ENCODE data around the gene MGMT.

The MGMT gene

GRCh38 chr10:129697463-129698247, 230.6 kb downstream of the MGMT start:
- DNase-seq, result no peak

DNA sequence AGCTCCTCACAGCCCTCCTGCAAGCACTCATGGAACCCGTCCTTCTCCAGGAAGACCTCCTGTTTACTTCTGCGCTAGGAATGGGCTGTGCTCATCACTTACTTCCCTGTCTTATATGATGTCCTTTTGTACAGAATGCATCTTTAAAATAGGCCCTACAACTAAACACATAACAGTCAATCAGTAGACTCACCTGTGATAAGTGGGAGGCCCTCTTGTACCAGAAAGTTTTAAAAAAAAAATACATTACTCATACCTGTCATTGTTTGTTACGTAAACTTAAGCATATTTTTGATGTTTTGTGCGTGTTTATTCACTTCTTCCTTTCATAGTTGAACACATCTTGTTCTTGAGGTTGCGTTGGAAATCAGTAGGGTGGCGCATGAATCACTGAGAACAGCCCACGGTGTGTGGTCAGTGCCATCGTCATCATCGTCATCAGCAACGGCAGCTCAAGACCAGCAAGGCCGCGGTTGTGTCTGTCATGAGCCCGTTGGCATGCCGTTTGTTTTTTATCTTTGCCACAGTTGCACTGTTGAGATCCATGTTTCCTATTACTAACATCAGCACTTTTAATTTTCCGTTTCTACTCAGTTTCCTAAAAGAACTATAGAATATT, 232.8 kb downstream of the MGMT start:
- DNase-seq, result no peak

DNA sequence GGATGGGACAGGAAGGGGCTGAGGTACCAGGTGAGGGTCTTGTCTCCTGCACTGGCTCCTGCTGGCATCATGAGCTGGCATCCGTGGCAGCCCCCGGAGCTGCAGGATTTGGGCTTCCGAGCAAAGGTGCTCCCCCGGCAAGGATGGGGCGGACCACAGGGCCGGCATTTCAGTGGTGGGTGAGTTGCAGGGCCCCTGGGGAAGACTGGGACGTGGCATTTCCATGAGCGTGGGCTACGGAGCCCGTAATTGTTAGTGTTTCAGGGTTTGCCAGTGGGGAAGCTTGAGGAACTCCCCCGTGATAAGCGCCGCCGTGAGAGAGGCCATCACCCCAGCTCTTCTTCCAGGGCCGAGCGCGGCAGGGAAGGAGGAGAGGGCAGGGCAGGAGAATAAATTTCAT, 235.6 kb downstream of the MGMT start:
- no peak for DNase-seq

GRCh38 chr10:129703287-129704137, 236.5 kb downstream of the MGMT start:
- DNase-seq, result no peak

DNA sequence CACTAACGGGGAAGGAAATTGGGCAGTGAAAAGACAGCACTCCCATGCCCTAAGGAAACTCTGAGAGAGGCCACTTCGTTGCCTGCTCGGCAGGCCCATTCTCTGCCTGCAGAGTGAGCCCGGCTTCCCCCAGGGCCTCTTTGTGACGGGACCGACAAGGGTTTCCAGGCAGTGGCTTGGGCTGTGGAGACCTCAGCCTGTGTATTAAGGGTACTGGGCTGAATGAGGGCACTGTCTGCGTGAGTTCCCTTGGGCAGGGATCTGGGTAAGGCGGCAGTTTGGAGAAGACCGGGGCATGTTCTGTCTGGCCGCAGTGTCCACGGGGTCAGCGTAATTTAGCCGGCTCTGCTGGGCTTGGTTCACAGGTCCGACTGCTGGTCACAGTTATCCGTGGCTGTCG, 237.2 kb downstream of the MGMT start:
- DNase-seq, result no peak

GRCh38 chr10:129704786-129705525, 237.9 kb downstream of the MGMT start:
- DNase-seq, result no peak

DNA sequence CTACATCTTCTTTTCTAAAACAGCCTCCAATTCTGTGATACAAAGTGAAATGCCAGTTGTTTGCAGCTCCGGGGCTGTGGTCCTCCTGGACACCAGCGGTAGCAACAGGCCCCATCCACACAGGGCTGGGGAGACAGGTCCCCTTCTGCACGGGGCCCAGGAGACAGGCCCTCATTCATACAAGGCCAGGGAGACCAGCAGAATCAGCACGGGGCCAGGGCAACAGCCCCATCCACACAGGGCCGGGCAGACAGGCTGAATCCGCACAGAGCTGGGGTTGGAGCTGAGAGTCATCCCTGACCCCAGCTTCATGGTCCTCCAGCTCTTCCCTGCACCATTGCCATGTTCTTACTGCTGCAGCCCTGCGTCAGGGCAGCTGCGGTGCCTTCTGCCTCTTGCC, 238.6 kb downstream of the MGMT start:
- DNase-seq, result no peak

GRCh38 chr10:129706081-129706480, 239.0 kb downstream of the MGMT start:
- DNase-seq, result no peak

DNA sequence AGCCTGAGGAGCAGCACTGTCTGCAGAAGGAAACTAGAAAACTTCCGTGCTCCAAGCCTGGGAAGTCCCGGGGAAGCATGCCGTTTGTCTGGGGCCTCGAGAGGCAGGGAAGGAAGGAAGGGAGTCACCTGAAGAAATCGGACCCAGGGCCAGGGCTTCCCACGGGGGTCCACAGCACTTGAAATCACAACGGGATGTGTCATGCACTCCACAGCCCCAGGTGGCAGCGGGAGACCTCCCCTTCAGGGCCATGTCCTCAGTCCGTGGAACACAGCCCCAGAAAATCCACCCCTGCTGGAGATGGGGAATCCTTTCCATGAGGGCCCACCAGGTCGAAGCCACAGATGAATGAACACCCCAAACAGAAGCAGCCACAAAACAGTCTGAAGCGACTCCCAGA, 239.5 kb downstream of the MGMT start:
- DNase-seq, result no peak

DNA sequence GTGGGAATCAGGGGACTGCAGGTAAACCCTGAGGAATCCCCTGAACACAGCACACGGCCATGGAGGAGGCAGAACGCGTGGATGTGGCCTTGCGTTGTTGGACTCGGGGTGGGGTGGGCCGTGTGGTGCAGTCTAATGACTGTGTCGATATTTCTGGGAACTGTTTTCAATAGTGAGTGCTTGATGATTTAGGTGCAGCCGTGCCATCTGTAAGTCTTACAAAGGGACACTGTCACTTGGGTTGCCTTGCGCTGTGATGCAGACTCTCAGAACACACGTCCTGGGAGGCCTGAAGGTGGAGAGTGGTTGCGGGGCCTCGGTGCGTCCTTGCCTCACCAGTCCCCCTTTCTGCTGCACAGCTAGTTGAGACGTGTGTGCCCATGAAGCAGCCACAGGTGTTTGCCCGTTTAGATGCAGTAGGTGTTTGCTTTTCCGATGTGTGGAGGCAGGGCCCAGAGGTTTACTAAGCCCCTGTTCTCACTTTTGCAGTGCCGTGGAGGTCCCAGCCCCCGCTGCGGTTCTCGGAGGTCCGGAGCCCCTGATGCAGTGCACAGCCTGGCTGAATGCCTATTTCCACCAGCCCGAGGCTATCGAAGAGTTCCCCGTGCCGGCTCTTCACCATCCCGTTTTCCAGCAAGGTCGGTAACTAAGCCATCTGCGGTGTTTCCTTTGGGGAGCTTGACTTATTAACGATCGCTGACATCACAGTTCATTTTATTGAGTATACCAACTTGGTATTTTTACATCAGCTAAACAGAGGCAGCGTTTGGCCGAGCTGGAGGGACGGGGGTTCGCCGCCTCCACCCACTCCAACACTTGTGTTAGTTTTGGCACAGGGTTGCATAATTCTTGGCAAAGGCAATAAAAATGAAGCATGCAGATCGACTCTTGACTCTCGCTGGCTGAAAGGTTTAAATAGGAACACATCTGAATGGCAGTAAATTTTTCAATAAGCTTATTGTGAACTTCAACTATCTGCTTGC, 240.7 kb downstream of the MGMT start:
- DNase-seq, result no peak

DNA sequence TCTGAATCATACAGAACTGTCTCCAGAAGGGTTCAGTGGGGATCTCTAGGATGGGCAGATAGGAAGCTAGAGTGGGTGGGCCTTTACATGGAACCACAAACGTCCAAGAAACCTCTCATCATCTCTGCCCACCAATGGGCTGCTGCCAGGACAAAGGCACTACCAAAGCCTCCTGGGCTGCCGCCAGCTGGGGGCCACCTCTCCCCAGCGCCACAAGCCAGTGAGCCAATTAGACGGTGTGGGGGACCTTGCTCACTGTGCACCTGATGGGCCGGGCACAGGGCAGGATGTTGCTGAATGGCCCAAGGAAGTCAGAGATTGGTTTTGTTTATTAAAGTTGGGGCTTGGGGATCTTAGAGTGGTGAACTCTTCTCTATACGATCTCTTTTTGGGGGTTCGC, 242.1 kb downstream of the MGMT start:
- no peak for DNase-seq

GRCh38 chr10:129709627-129710509, 242.8 kb downstream of the MGMT start:
- DNase-seq, result no peak

DNA sequence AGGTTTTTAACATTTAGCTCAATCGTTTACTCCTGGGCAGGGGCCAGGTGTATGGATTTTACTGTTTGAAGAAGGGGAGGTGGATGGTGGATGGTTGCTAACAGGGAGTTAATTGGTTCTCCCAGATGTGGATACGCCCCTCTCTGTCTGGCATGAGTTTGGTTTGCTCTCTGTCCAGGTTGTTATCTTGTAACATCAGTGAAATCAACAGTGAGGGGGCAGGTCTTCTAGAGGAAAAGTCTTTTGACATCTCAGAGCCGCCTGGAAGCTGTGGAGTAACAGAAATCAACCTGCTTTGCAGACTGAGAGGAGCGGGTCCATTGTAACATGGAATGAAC, 243.4 kb downstream of the MGMT start:
- DNase-seq, result no peak

- DNase-seq, result no peak
Observed at GRCh38 chr10:129711291-129711690, 244.2 kb downstream of the MGMT start.

GRCh38 chr10:129712000-129712399, 245.0 kb downstream of the MGMT start:
- no peak for DNase-seq

- no peak for DNase-seq
Observed at GRCh38 chr10:129713659-129714265, 246.7 kb downstream of the MGMT start.

GRCh38 chr10:129715805-129716204, 248.8 kb downstream of the MGMT start:
- no peak for DNase-seq

DNA sequence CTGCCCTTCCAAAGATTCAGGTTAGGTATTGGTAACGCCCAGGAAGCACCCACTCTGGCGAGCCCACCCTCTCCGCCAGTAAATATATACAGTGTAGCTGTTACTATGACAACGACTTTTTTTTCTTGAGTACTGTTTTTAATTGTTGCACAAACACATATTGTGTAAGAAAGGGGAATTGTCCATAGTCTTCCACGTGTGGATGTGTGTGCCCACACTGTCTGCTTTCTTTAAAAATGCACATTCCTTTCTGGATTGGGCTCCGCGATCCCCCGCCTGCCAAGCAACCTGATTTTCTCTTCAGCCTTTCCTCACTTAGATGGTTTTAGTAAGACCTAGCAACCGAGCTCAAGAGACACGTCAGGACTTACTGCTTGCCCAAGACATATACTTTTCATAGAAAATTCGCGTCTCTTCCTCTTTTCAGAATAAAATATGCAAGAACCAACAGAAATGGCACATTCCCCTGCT, 249.2 kb downstream of the MGMT start:
- DNase-seq, result no peak

- DNase-seq, result no peak
Observed at GRCh38 chr10:129716881-129717280, 249.8 kb downstream of the MGMT start.

GRCh38 chr10:129717816-129718547, 250.9 kb downstream of the MGMT start:
- no peak for DNase-seq
